SK-N-SH (cell line): Measurements from ENCODE around the gene RCAN2. TPM values are rescaled to one million over a fixed set of nuclear protein-coding genes. Genes with fewer than 3 reads are reported as not detected.

Experiments used
- CTCF ChIA-PET: fragments of 300-600, 350-600 bp; formaldehyde crosslinking; extraction: SDS; loops from one replicate; lab custom pipeline; 2021; lab: Yijun Ruan, JAX
- POLR2A ChIA-PET: fragments of 350-600 bp; sonication (Branson Sonifier 250); formaldehyde crosslinking; extraction: SDS; loops from one replicate; lab custom pipeline; 2020; ENCODE audit warnings: antibody characterized with exemption, inconsistent platforms; lab: Yijun Ruan, JAX
- DNase-seq: peaks from one replicate; pipeline ENCODE4 v3.0.0; 2012
- H2AFZ ChIP-seq: fragments of 200-600 bp; sonication (generic); 2 replicates; pipeline ENCODE4 v1.8.1; 2016; ENCODE audit warnings: antibody characterized with exemption, mild to moderate bottlenecking, low read depth
- H3F3A ChIP-seq: fragments of 200-600 bp; sonication (generic); replicated peaks from 2 replicates; pipeline ENCODE3; 2016; ENCODE audit warnings: antibody characterized with exemption, mild to moderate bottlenecking; ENCODE audit not compliant: insufficient read depth
- H3K27ac ChIP-seq, 2 experiments: fragments of 200-500 bp in 1 of 2; fragments of 200-600 bp in 1 of 2; sonication (Bioruptor generic) in 1 of 2; sonication (generic), shearing (Covaris generic) in 1 of 2; 2 replicates each; pipeline versions ENCODE4 v1.5.1 to v1.6.1; 2014 to 2016; ENCODE audit warnings: low read depth in 2 of 2, inconsistent platforms in 1 of 2, low read length in 1 of 2, mild to moderate bottlenecking in 1 of 2, mixed read lengths in 1 of 2
- H3K27me3 ChIP-seq: fragments of 200-600 bp; sonication (generic), shearing (Covaris generic); 2 replicates; pipeline ENCODE4 v1.6.1; 2016; ENCODE audit warnings: mixed run types; ENCODE audit not compliant: insufficient read depth
- H3K36me3 ChIP-seq, 2 experiments: fragments of 200-500 bp in 1 of 2; fragments of 200-600 bp in 1 of 2; sonication (Bioruptor generic) in 1 of 2; sonication (generic) in 1 of 2; replicated peaks in 1 of 2; 2 replicates each; pipeline versions ENCODE3 to v1.5.1; 2014 to 2016; ENCODE audit warnings: low read length in 1 of 2, mild to moderate bottlenecking in 1 of 2; ENCODE audit not compliant: insufficient read depth in 2 of 2, control insufficient read depth in 1 of 2
- H3K4me1 ChIP-seq, 2 experiments: fragments of 200-500 bp in 1 of 2; fragments of 200-600 bp in 1 of 2; sonication (Bioruptor generic) in 1 of 2; sonication (generic), shearing (Covaris generic) in 1 of 2; 2 replicates each; pipeline versions ENCODE4 v1.5.1 to v1.6.1; 2014 to 2016; ENCODE audit warnings: low read depth in 1 of 2, low read length in 1 of 2, mixed run types in 1 of 2; ENCODE audit not compliant: insufficient read depth in 2 of 2, control insufficient read depth in 1 of 2
- H3K4me2 ChIP-seq: fragments of 200-600 bp; sonication (generic), shearing (Covaris generic); 2 replicates; pipeline ENCODE4 v1.6.1; 2017; ENCODE audit warnings: mixed run types
- H3K4me3 ChIP-seq, 2 experiments: fragments of 200-500 bp in 1 of 2; fragments of 200-600 bp in 1 of 2; sonication (Bioruptor generic) in 1 of 2; sonication (generic), shearing (Covaris generic) in 1 of 2; 2 replicates each; pipeline versions ENCODE4 v1.5.1 to v1.8.1; 2014 to 2016; ENCODE audit warnings: low read depth in 2 of 2, inconsistent platforms in 1 of 2, low read length in 1 of 2, mild to moderate bottlenecking in 1 of 2, mixed read lengths in 1 of 2, moderate library complexity in 1 of 2
- H3K79me2 ChIP-seq: fragments of 200-600 bp; sonication (generic); 2 replicates; pipeline ENCODE4 v1.8.1; 2017; ENCODE audit warnings: mild to moderate bottlenecking; ENCODE audit not compliant: insufficient read depth
- H3K9ac ChIP-seq: fragments of 200-600 bp; sonication (generic); 2 replicates; pipeline ENCODE4 v1.6.1; 2017; ENCODE audit warnings: mixed run types
- H3K9me2 ChIP-seq: fragments of 200-600 bp; sonication (generic); 2 replicates; pipeline ENCODE4 v1.6.1; 2017; ENCODE audit warnings: mixed run types
- H3K9me3 ChIP-seq: fragments of 200-600 bp; sonication (generic); 2 replicates; pipeline ENCODE4 v1.6.1; 2017; ENCODE audit warnings: mixed run types, mild to moderate bottlenecking, moderate library complexity
- H4K20me1 ChIP-seq: fragments of 200-600 bp; sonication (generic); 2 replicates; pipeline ENCODE4 v1.6.1; 2017; ENCODE audit warnings: mild to moderate bottlenecking, mixed run types; ENCODE audit not compliant: insufficient read depth
- CTCF ChIP-seq: fragments of 200-600 bp; sonication (generic); IDR thresholded peaks from 2 replicates; pipeline ENCODE4 v1.6.1; 2017; ENCODE audit warnings: antibody characterized with exemption, mild to moderate bottlenecking, moderate library complexity
- ELF1 ChIP-seq: IDR thresholded peaks from 2 replicates; pipeline ENCODE4 v1.4.0; 2012
- EP300 ChIP-seq, 2 experiments: IDR thresholded peaks; 2 replicates each; pipeline versions ENCODE4 v1.4.0 to v1.6.1; 2012; ENCODE audit warnings: borderline replicate concordance in 1 of 2, low read depth in 1 of 2, low read length in 1 of 2
- FOSL2 ChIP-seq: IDR thresholded peaks from 2 replicates; pipeline ENCODE4 v1.4.0; 2012; ENCODE audit warnings: low read depth, mild to moderate bottlenecking, moderate library complexity, borderline replicate concordance
- FOXM1 ChIP-seq: IDR thresholded peaks from 2 replicates; pipeline ENCODE4 v1.4.0; 2012; ENCODE audit warnings: low read depth, mild to moderate bottlenecking
- GATA2 ChIP-seq: sonication (generic); formaldehyde crosslinking; IDR thresholded peaks from 2 replicates; pipeline ENCODE4 v1.5.0; 2020; ENCODE audit warnings: mild to moderate bottlenecking, missing genetic modification reagents
- JUND ChIP-seq: IDR thresholded peaks from 2 replicates; pipeline ENCODE4 v1.4.0; 2012
- MXI1 ChIP-seq: IDR thresholded peaks from 2 replicates; pipeline ENCODE4 v1.6.1; 2012; ENCODE audit warnings: mild to moderate bottlenecking, low read depth, low read length, improper control_type of control experiment
- NFIC ChIP-seq: IDR thresholded peaks from 2 replicates; pipeline ENCODE4 v1.4.0; 2012; ENCODE audit warnings: borderline replicate concordance
- NRF1 ChIP-seq: IDR thresholded peaks from 2 replicates; pipeline ENCODE4 v1.6.1; 2012; ENCODE audit warnings: low read depth, mild to moderate bottlenecking, low read length
- PBX3 ChIP-seq: IDR thresholded peaks from 2 replicates; pipeline ENCODE4; 2012
- POLR2AphosphoS5 ChIP-seq: IDR thresholded peaks from 2 replicates; pipeline ENCODE4 v1.6.1; 2012; ENCODE audit warnings: low read depth, low read length
- RAD21 ChIP-seq: IDR thresholded peaks from 2 replicates; pipeline ENCODE4 v1.6.1; 2012; ENCODE audit warnings: mild to moderate bottlenecking, low read length
- RCOR1 ChIP-seq: fragments of 150-350 bp; IDR thresholded peaks from 2 replicates; pipeline ENCODE4 v1.6.1; 2017; ENCODE audit warnings: antibody characterized with exemption, low read length
- SMC3 ChIP-seq: IDR thresholded peaks from 2 replicates; pipeline ENCODE4 v1.6.1; 2012; ENCODE audit warnings: low read depth, low read length, improper control_type of control experiment
- TAF1 ChIP-seq: IDR thresholded peaks from 2 replicates; pipeline ENCODE4 v1.6.1; 2012; ENCODE audit warnings: low read depth, mild to moderate bottlenecking, low read length, moderate library complexity, borderline replicate concordance
- TCF12 ChIP-seq: IDR thresholded peaks from 2 replicates; pipeline ENCODE4 v1.4.0; 2012
- USF1 ChIP-seq: IDR thresholded peaks from 2 replicates; pipeline ENCODE4 v1.4.0; 2012; ENCODE audit warnings: low read depth, borderline replicate concordance
- USF2 ChIP-seq: fragments of 150-350 bp; IDR thresholded peaks from 2 replicates; pipeline ENCODE4 v1.6.1; 2017; ENCODE audit warnings: antibody characterized with exemption, low read length, low read depth, borderline replicate concordance
- YY1 ChIP-seq: IDR thresholded peaks from 2 replicates; pipeline ENCODE4 v1.4.0; 2012; ENCODE audit warnings: low read depth, mild to moderate bottlenecking
- ZBTB33 ChIP-seq: IDR thresholded peaks from 2 replicates; pipeline ENCODE4 v1.4.0; 2012; ENCODE audit warnings: low read depth, borderline replicate concordance
- WGBS: methylation state at CpG from one replicate; pipeline ENCODE4 v1.1.6; 2017; ENCODE audit warnings: low lambda C conversion rate; 5-methylcytosine and 5-hydroxymethylcytosine counted together
- polyA plus RNA-seq, 3 experiments: library from polyadenylated mRNA; depleted of rRNA; stranded (reverse); fragments of >200 nt; gene quantifications; 2 replicates each; pipeline ENCODE4 v1.2.3, GENCODE V29; 2012

Gene RCAN2
- polyA plus RNA-seq, 1 of the 3 experiments (the other 2 are of a cell fraction): not detected

- no peak for DNase-seq
- Histone ChIP-seq H3K4me1 (no peaks in the 10 kb centered on the region), H3K36me3 (no peaks in the 10 kb centered on the region), H3F3A (no peaks in the 10 kb centered on the region), H4K20me1 (no peaks in the 10 kb centered on the region), H3K9me3 (no peaks in the 10 kb centered on the region), H3K4me2 (no peak overlapping the region), H3K27me3 (no peaks in the 10 kb centered on the region), H3K27ac (no peak overlapping the region), H3K4me3 (no peak overlapping the region), H2AFZ (no peak overlapping the region), H3K9ac (no peak overlapping the region), H3K79me2 (no peaks in the 10 kb centered on the region), H3K9me2 (no peaks in the 10 kb centered on the region)
- TF ChIP-seq ELF1: no peak
- no peak for TF ChIP-seq SMC3
- TF ChIP-seq TAF1: no peak
- TF ChIP-seq USF2: no peak
- TF ChIP-seq TCF12: no peak
- no peak for TF ChIP-seq JUND
- no peak for TF ChIP-seq RCOR1
- TF ChIP-seq GATA2 (CRISPR knock-in tag): no peak
- no peak for TF ChIP-seq YY1
- no peak for TF ChIP-seq NRF1
- no peak for TF ChIP-seq RAD21
- TF ChIP-seq ZBTB33: no peak
- TF ChIP-seq PBX3: no peak
- ChIA-PET POLR2A (no interaction called here), CTCF (no interaction called here)
- WGBS: 3% methylated on average over 1 of the region's 1 CpG
Observed at GRCh38 chr6:46310196-46310595, 181.1 kb downstream of the RCAN2 start.

- no peak overlapping the region for H3K9ac ChIP-seq
- no peaks in the 10 kb centered on the region for H3K9me2 ChIP-seq
- H2AFZ ChIP-seq: no peak overlapping the region
- H4K20me1 ChIP-seq: no peaks in the 10 kb centered on the region
- no peaks in the 10 kb centered on the region for H3F3A ChIP-seq
- no peak overlapping the region for H3K4me3 ChIP-seq
- CTCF ChIA-PET: no interaction called here
- TF ChIP-seq EP300 (IDR thresholded peaks at IDR 0.05; ENCODE audit: borderline replicate concordance in 1 of 2, low read depth in 1 of 2, low read length in 1 of 2) (no peak), POLR2AphosphoS5 (no peak), YY1 (no peak), MXI1 (no peak), ELF1 (no peak), FOSL2 (no peak), PBX3 (no peak), CTCF (no peak), USF1 (no peak), RAD21 (no peak), USF2 (no peak), FOXM1 (no peak), NRF1 (no peak), NFIC (no peak)
- no peaks in the 10 kb centered on the region for H3K36me3 ChIP-seq
- no peaks in the 10 kb centered on the region for H3K27me3 ChIP-seq
- no peaks in the 10 kb centered on the region for H3K9me3 ChIP-seq
- H3K27ac ChIP-seq: no peak overlapping the region
- no peak overlapping the region for H3K4me2 ChIP-seq
- no peak for DNase-seq
- POLR2A ChIA-PET: no interaction called here
- WGBS: 7% methylated on average over 2 of the region's 2 CpGs
- H3K79me2 ChIP-seq: no peaks in the 10 kb centered on the region
- no peaks in the 10 kb centered on the region for H3K4me1 ChIP-seq
Observed at GRCh38 chr6:46306431-46306830, 184.8 kb downstream of the RCAN2 start.
